IMR-90 (cell line): Measurements from ENCODE around the gene PDC. TPM values are rescaled to one million over a fixed set of nuclear protein-coding genes. Genes with fewer than 3 reads are reported as not detected.
A peak's percentile ranks its signal among the peaks of the same experiment; 100 is the strongest.

Experiments
- ATAC-seq: fragments of 200-7000 bp; cut with Tn5 transposase; 2 replicates; pipeline ENCODE4 v1.9.1; 2020; ENCODE audit warnings: low read depth, mild to moderate bottlenecking, moderate library complexity
- BruUV-seq: library from RNA; stranded (reverse); fragments of 400-500 nt; replicated peaks from 2 replicates; lab custom pipeline; 2021; lab: Mats Ljungman, UMichigan
- CTCF ChIA-PET: fragments of 300-600 bp; formaldehyde crosslinking; extraction: SDS; loops from one replicate; lab custom pipeline; 2021; ENCODE audit warnings: antibody characterized with exemption; lab: Yijun Ruan, JAX
- POLR2A ChIA-PET: fragments of 300-600 bp; sonication (Branson Sonifier 250); formaldehyde crosslinking; loops from one replicate; lab custom pipeline; 2022; ENCODE audit warnings: antibody characterized with exemption; ENCODE audit not compliant: unreplicated experiment; lab: Charles Lee
- DNase-seq: peaks from one replicate; pipeline ENCODE4 v3.0.0; 2013
- H2AFZ ChIP-seq: replicated peaks from 2 replicates; pipeline ENCODE3; 2013; ENCODE audit warnings: low read length, mild to moderate bottlenecking; ENCODE audit not compliant: poor library complexity
- H2AK5ac ChIP-seq: 2 replicates; pipeline ENCODE4 v1.6.1; 2013; ENCODE audit warnings: low read depth, low read length, inconsistent platforms
- H2AK9ac ChIP-seq: replicated peaks from 2 replicates; pipeline ENCODE3; 2013; ENCODE audit warnings: mild to moderate bottlenecking, low read depth, low read length, moderate library complexity; ENCODE audit not compliant: poor library complexity
- H2BK120ac ChIP-seq: 2 replicates; pipeline ENCODE4 v1.6.1; 2013; ENCODE audit warnings: low read depth, low read length, inconsistent platforms
- H2BK15ac ChIP-seq: 3 replicates; pipeline ENCODE4 v1.6.1; 2013; ENCODE audit warnings: low read depth, low read length, inconsistent platforms
- H2BK20ac ChIP-seq: 2 replicates; pipeline ENCODE4 v1.6.1; 2013; ENCODE audit warnings: low read depth, mild to moderate bottlenecking, inconsistent platforms, low read length, moderate library complexity
- H2BK5ac ChIP-seq: 2 replicates; pipeline ENCODE4 v1.6.1; 2013; ENCODE audit warnings: mild to moderate bottlenecking, low read depth, low read length, inconsistent platforms; ENCODE audit not compliant: poor library complexity, severe bottlenecking
- H3K14ac ChIP-seq: replicated peaks from 2 replicates; pipeline ENCODE4 v1.6.1; 2013; ENCODE audit warnings: low read depth, low read length, inconsistent platforms
- H3K18ac ChIP-seq: 2 replicates; pipeline ENCODE4 v1.6.1; 2013; ENCODE audit warnings: low read depth, low read length, control low read depth
- H3K23ac ChIP-seq: 2 replicates; pipeline ENCODE4 v1.6.1; 2013; ENCODE audit warnings: low read depth, low read length, inconsistent platforms
- H3K27ac ChIP-seq: 2 replicates; pipeline ENCODE4 v1.5.1; 2013; ENCODE audit warnings: mild to moderate bottlenecking, control low read depth, low read length; ENCODE audit not compliant: insufficient read depth
- H3K27me3 ChIP-seq: 2 replicates; pipeline ENCODE4 v1.6.1; 2013; ENCODE audit warnings: low read length; ENCODE audit not compliant: control insufficient read depth, insufficient read depth
- H3K36me3 ChIP-seq: 2 replicates; pipeline ENCODE4 v1.6.1; 2013; ENCODE audit warnings: low read length, mixed read lengths; ENCODE audit not compliant: control insufficient read depth, insufficient read depth
- H3K4ac ChIP-seq: 2 replicates; pipeline ENCODE4 v1.6.1; 2013; ENCODE audit warnings: low read depth, low read length, inconsistent platforms
- H3K4me1 ChIP-seq: 2 replicates; pipeline ENCODE4 v1.6.1; 2013; ENCODE audit warnings: low read length, mixed read lengths; ENCODE audit not compliant: control insufficient read depth, insufficient read depth
- H3K4me2 ChIP-seq: 2 replicates; pipeline ENCODE4 v1.6.1; 2013; ENCODE audit warnings: low read depth, mild to moderate bottlenecking, control low read depth, low read length, moderate library complexity
- H3K4me3 ChIP-seq: 2 replicates; pipeline ENCODE4 v1.5.1; 2013; ENCODE audit warnings: low read depth, mild to moderate bottlenecking, control low read depth, low read length, moderate library complexity; ENCODE audit not compliant: insufficient read depth
- H3K56ac ChIP-seq: 2 replicates; pipeline ENCODE4 v1.6.1; 2013; ENCODE audit warnings: low read length, inconsistent platforms; ENCODE audit not compliant: insufficient read depth; ENCODE audit errors: extremely low read depth
- H3K79me1 ChIP-seq, 2 experiments: 2 replicates each; pipeline ENCODE4 v1.6.1; 2013; ENCODE audit warnings: low read length in 2 of 2, inconsistent platforms in 1 of 2, low read depth in 1 of 2
- H3K9ac ChIP-seq: 2 replicates; pipeline ENCODE4 v1.6.1; 2013; ENCODE audit warnings: low read depth, low read length, control low read depth
- H3K9me1 ChIP-seq: 2 replicates; pipeline ENCODE4 v1.6.1; 2013; ENCODE audit warnings: low read length, inconsistent platforms; ENCODE audit not compliant: insufficient read depth
- H3K9me3 ChIP-seq: 2 replicates; pipeline ENCODE4 v1.6.1; 2013; ENCODE audit warnings: low read length; ENCODE audit not compliant: control insufficient read depth, insufficient read depth
- H4K20me1 ChIP-seq: 2 replicates; pipeline ENCODE4 v1.6.1; 2013; ENCODE audit warnings: low read length, inconsistent platforms; ENCODE audit not compliant: insufficient read depth
- H4K5ac ChIP-seq: 2 replicates; pipeline ENCODE4 v1.6.1; 2013; ENCODE audit warnings: mild to moderate bottlenecking, low read depth, low read length, control low read depth
- H4K8ac ChIP-seq, 2 experiments: 2 replicates each; pipeline ENCODE4 v1.6.1; 2013; ENCODE audit warnings: low read depth in 2 of 2, low read length in 2 of 2, control low read depth in 1 of 2, inconsistent platforms in 1 of 2
- H4K91ac ChIP-seq: 2 replicates; pipeline ENCODE4 v1.6.1; 2013; ENCODE audit warnings: low read depth, low read length, inconsistent platforms; ENCODE audit not compliant: insufficient read depth
- WGBS, 2 experiments: methylation state at CpG; one replicate each; pipeline versions ENCODE4 v1.1.5 to v1.1.7; 2013; ENCODE audit warnings: missing lambda C conversion rate in 2 of 2; ENCODE audit not compliant: insufficient read length in 1 of 2; ENCODE audit errors: extremely low coverage in 2 of 2; 5-methylcytosine and 5-hydroxymethylcytosine counted together
- dilution Hi-C: fragments of 300-500 bp; cut with HindIII; formaldehyde crosslinking; loops from one replicate; pipeline ENCODE4 v1.14.3; 2018; ENCODE audit warnings: low sequenced_read_pairs; ENCODE audit not compliant: unreplicated experiment
- in situ Hi-C: fragments of 300-500 bp; cut with MboI; formaldehyde crosslinking; loops from 3 replicates; pipeline ENCODE4 v1.14.3; 2019; ENCODE audit warnings: low sequenced_read_pairs, inconsistent platforms, mixed read lengths
- intact Hi-C: fragments of 100-400 bp; cut with micrococcal nuclease; formaldehyde crosslinking; loops from 2 replicates; pipeline ENCODE4 v1.10.0; 2022
- polyA plus RNA-seq, 3 experiments: library from polyadenylated mRNA; depleted of rRNA; stranded (reverse); fragments of >200 nt; gene quantifications; 2 replicates each; pipeline ENCODE4 v1.2.3, GENCODE V29; 2012; ENCODE audit warnings: low replicate concordance in 1 of 3
- total RNA-seq: library from RNA; depleted of rRNA; stranded (reverse); fragments of >200 nt; gene quantifications from 2 replicates; pipeline ENCODE4 v1.2.3, GENCODE V29; 2012
- TF ChIP-seq, protein P1 (sequence below): fragments of 150-350 bp; IDR thresholded peaks from 2 replicates; pipeline ENCODE4 v1.6.1; 2016; ENCODE audit warnings: low read depth, mild to moderate bottlenecking, low read length, moderate library complexity, borderline replicate concordance

Gene PDC
- total and polyA plus RNA-seq, 2 of the 4 experiments (the other 2 are of a cell fraction), result not detected

DNA sequence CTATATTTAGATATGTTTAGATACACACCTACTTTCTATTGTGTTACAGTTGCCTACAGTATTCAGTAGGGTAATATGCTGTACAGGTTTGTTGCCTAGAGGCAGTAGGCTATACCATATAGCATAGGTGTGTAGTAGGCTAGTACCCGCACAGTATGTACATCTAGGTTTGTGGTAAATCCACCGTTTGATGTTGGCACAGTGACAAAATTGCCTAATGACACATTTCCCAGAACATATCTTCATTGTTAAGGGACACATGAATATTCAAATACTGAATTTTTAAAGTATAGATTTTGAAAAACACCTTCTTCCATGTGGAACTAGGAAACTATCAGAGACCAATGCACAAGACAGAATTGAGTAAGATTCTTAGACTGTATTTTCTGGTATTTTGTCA is 22.6 kb upstream of the PDC start:
- Histone ChIP-seq H3K56ac (no peak overlapping the region), H2BK120ac (no peak overlapping the region), H3K27me3 (no peaks in the 10 kb centered on the region), H4K20me1 (no peaks in the 10 kb centered on the region), H2BK20ac (no peak overlapping the region), H3K14ac (no peak overlapping the region), H2AFZ (no peak overlapping the region), H3K18ac (no peak overlapping the region), H3K9me3 (no peaks in the 10 kb centered on the region), H4K5ac (no peak overlapping the region), H3K79me1 (no peaks in the 10 kb centered on the region), H2AK9ac (no peak overlapping the region), H3K4me3 (no peak overlapping the region), H3K9me1 (no peaks in the 10 kb centered on the region), H3K4ac (no peak overlapping the region), H3K23ac (no peak overlapping the region), H4K91ac (no peak overlapping the region), H3K4me1 (no peaks in the 10 kb centered on the region), H4K8ac (no peak overlapping the region), H2BK5ac (no peak overlapping the region), H2BK15ac (no peak overlapping the region), H3K9ac (no peak overlapping the region), H3K4me2 (no peak overlapping the region), H3K36me3 (no peaks in the 10 kb centered on the region), H3K27ac (no peak overlapping the region), H2AK5ac (0 out of 2 replicates have a peak overlapping the region, but pooled peaks have one; percentile 13)
- CTCF ChIA-PET, result no interaction called here
- BruUV-seq, result no TSS peak
- intact Hi-C loops, result loop anchor here (2.0 to 5.0 kb wide), 2 partner anchors 79 to 324 kb away; no protein-coding TSS in a partner anchor
- POLR2A ChIA-PET, result interaction anchor here (0.6 kb wide), 2 partner anchors 235 to 1098 kb away, joined by 3 read pairs; no protein-coding TSS in a partner anchor
- ATAC-seq, result no peak
- dilution Hi-C loops, result no loop called here
- WGBS, 2 experiments, result no CpG with 5 or more reads among the region's 2 CpGs
- in situ Hi-C loops, result loop anchor here (5.0 kb wide), 2 partner anchors 199 to 504 kb away; partner anchors contain the start of gene PTGS2
- TF ChIP-seq, protein P1, sequence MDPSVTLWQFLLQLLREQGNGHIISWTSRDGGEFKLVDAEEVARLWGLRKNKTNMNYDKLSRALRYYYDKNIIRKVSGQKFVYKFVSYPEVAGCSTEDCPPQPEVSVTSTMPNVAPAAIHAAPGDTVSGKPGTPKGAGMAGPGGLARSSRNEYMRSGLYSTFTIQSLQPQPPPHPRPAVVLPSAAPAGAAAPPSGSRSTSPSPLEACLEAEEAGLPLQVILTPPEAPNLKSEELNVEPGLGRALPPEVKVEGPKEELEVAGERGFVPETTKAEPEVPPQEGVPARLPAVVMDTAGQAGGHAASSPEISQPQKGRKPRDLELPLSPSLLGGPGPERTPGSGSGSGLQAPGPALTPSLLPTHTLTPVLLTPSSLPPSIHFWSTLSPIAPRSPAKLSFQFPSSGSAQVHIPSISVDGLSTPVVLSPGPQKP, result no peak
- no peak for DNase-seq
